ENCODE results near the gene VDR. TPM values are rescaled to one million over a fixed set of nuclear protein-coding genes. Genes with fewer than 3 reads are reported as not detected.
A peak's percentile ranks its signal among the peaks of the same experiment; 100 is the strongest.

Gene VDR
- total and polyA plus RNA-seq, 12 donors: 6.9 to 80.1 (median 18.4) TPM

- peaks cover 10 to 19% of the 10 kb centered on the region in 2 donors for H3K4me1 ChIP-seq (replicated peaks in 1 of 2)
- intact Hi-C loops (cut with DNase I): no loop called here
- H3K27me3 ChIP-seq: no peaks in the 10 kb centered on the region
- DNase-seq: peak in 1 of 7 donors; percentile 17
- 89 to 97% (median 91%) methylated on average over 4 to 8 of the region's 8 CpGs for WGBS, 4 donors
- no peak overlapping the region for H3K4me3 ChIP-seq
- no peaks in the 10 kb centered on the region for H3K9me3 ChIP-seq (replicated peaks in 1 of 3)
- no peak overlapping the region for H3K27ac ChIP-seq
- H3K36me3 ChIP-seq (replicated peaks in 1 of 2): peaks cover 0 to 5% of the 10 kb centered on the region in 2 donors
- TF ChIP-seq, protein P1, sequence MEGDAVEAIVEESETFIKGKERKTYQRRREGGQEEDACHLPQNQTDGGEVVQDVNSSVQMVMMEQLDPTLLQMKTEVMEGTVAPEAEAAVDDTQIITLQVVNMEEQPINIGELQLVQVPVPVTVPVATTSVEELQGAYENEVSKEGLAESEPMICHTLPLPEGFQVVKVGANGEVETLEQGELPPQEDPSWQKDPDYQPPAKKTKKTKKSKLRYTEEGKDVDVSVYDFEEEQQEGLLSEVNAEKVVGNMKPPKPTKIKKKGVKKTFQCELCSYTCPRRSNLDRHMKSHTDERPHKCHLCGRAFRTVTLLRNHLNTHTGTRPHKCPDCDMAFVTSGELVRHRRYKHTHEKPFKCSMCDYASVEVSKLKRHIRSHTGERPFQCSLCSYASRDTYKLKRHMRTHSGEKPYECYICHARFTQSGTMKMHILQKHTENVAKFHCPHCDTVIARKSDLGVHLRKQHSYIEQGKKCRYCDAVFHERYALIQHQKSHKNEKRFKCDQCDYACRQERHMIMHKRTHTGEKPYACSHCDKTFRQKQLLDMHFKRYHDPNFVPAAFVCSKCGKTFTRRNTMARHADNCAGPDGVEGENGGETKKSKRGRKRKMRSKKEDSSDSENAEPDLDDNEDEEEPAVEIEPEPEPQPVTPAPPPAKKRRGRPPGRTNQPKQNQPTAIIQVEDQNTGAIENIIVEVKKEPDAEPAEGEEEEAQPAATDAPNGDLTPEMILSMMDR (IDR thresholded peaks at IDR 0.05): no peak
- no peak for TF ChIP-seq POLR2A (IDR thresholded peaks at IDR 0.05)
Observed at GRCh38 chr12:47858511-47859266, 46.1 kb downstream of the VDR start.

GRCh38 chr12:47856721-47857575 is 47.8 kb downstream of the VDR start:
- H3K27ac ChIP-seq: no peak overlapping the region
- intact Hi-C loops (cut with DNase I): no loop called here
- no peaks in the 10 kb centered on the region for H3K27me3 ChIP-seq
- peaks cover 10 to 19% of the 10 kb centered on the region in 2 donors for H3K4me1 ChIP-seq (replicated peaks in 1 of 2)
- TF ChIP-seq, protein P1 (IDR thresholded peaks at IDR 0.05): no peak
- no peak for TF ChIP-seq POLR2A (IDR thresholded peaks at IDR 0.05)
- peaks cover 0 to 5% of the 10 kb centered on the region in 2 donors for H3K36me3 ChIP-seq (replicated peaks in 1 of 2)
- 92 to 97% (median 94%) methylated on average over 11 to 17 of the region's 17 CpGs for WGBS, 4 donors
- no peak overlapping the region for H3K4me3 ChIP-seq
- H3K9me3 ChIP-seq (replicated peaks in 1 of 3): no peaks in the 10 kb centered on the region
- DNase-seq: peak in 1 of 7 donors; percentile 5

DNA sequence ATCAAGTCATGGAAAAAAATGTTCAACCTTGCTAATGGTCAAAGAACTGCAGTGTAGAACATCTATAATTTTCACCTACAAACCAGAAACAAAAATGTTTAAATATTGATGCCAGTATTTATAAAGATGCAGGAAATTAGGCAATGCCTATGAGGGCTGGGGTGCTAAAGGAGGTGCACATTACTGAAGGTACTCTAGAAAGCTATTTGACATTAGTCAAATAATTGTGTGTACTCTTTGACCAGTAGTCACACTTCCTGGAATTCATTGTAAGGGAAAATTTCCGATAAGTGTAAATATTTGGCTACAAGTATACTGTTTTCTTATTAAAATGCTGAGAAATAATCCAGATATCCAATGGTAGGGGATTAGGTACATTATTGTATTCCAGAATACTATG is 48.7 kb downstream of the VDR start:
- DNase-seq: no peak
- TF ChIP-seq POLR2A (IDR thresholded peaks at IDR 0.05): no peak
- TF ChIP-seq, protein P1 (IDR thresholded peaks at IDR 0.05): no peak
- H3K36me3 ChIP-seq (replicated peaks in 1 of 2): peaks cover 0 to 5% of the 10 kb centered on the region in 2 donors
- no peaks in the 10 kb centered on the region for H3K9me3 ChIP-seq (replicated peaks in 1 of 3)
- H3K27me3 ChIP-seq: no peaks in the 10 kb centered on the region
- intact Hi-C loops (cut with DNase I): no loop called here
- 91 to 98% (median 96%) methylated on average over 1 of the region's 1 CpG for WGBS, 4 donors
- no peak overlapping the region for H3K27ac ChIP-seq
- H3K4me1 ChIP-seq (replicated peaks in 1 of 2): peaks cover 10 to 21% of the 10 kb centered on the region in 2 donors
- no peak overlapping the region for H3K4me3 ChIP-seq

DNA sequence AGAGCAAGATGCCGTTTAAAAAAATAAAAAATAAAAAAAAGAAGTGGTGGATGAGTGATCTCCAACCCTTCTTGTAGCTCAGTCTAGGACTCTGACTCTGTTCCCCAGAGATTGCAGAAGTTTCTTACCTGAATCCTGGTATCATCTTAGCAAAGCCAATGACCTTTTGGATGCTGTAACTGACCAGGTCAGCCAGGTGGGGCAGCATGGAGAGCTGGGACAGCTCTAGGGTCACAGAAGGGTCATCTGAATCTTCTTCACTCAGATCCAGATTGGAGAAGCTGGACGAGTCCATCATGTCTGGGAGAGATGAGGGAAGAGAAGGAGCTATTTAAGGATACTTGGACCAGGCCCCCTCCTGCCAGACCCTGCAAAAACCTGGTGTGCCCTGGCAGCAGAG is 49.3 kb downstream of the VDR start:
- H3K9me3 ChIP-seq (replicated peaks in 1 of 3): no peaks in the 10 kb centered on the region
- H3K36me3 ChIP-seq (replicated peaks in 1 of 2): peaks cover 0 to 5% of the 10 kb centered on the region in 2 donors
- DNase-seq: no peak
- peaks cover 9 to 15% of the 10 kb centered on the region in 2 donors for H3K4me1 ChIP-seq (replicated peaks in 1 of 2)
- intact Hi-C loops (cut with DNase I): no loop called here
- H3K27me3 ChIP-seq: no peaks in the 10 kb centered on the region
- 86 to 91% (median 87%) methylated on average over 2 of the region's 2 CpGs for WGBS, 4 donors
- no peak overlapping the region for H3K27ac ChIP-seq
- no peak overlapping the region for H3K4me3 ChIP-seq
- TF ChIP-seq, protein P1 (IDR thresholded peaks at IDR 0.05): no peak

All from adrenal gland (tissue), 12 donors.